ENCODE results near the gene HECW1.
A peak's percentile ranks its signal among the peaks of the same experiment; 100 is the strongest.
"Not testable (repeated sequence)": the region's sequence is repeated elsewhere in the genome, so short reads cannot be mapped to it uniquely, and the experiment has no call there.

HECW1 gene

GRCh38 chr7:43205171-43205795, 92.8 kb downstream of the HECW1 start:
- DNase-seq = no peak
- no peak overlapping the region for H2BK120ac ChIP-seq (ENCODE audit: low read depth, low read length)
- no peak overlapping the region for H3K27ac ChIP-seq (ENCODE audit: low read depth, low read length)
- no peaks in the 10 kb centered on the region for H3K36me3 ChIP-seq (ENCODE audit: control insufficient read depth, insufficient read depth, low read length)
- H2BK15ac ChIP-seq (replicated peaks; ENCODE audit: low read depth) = no peak overlapping the region
- no peak overlapping the region for H2AK5ac ChIP-seq (ENCODE audit: low read length)
- H3K4ac ChIP-seq (ENCODE audit: low read depth, low read length) = peak overlapping the region; percentile 76
- no peak overlapping the region for H4K8ac ChIP-seq (ENCODE audit: low read depth, low read length)
- H3K9ac ChIP-seq (ENCODE audit: low read length) = no peak overlapping the region
- no peak overlapping the region for H3K4me3 ChIP-seq (ENCODE audit: low read length)
- no peak overlapping the region for H2BK5ac ChIP-seq (ENCODE audit: low read length)
- H4K5ac ChIP-seq (ENCODE audit: low read length) = no peak overlapping the region
- no peak overlapping the region for H3K4me2 ChIP-seq (ENCODE audit: low read length)
- no peaks in the 10 kb centered on the region for H3K4me1 ChIP-seq (ENCODE audit: control insufficient read depth, low read depth, low read length)
- no CpG with 5 or more reads among the region's 8 CpGs for WGBS (ENCODE audit: extremely low coverage, insufficient coverage, low lambda C conversion rate)
- no peak overlapping the region for H3K23ac ChIP-seq (ENCODE audit: low read length)
- H3K79me1 ChIP-seq (ENCODE audit: low read length) = no peaks in the 10 kb centered on the region
- H3K27me3 ChIP-seq (ENCODE audit: insufficient read depth, low read length, poor library complexity) = no peaks in the 10 kb centered on the region
- no peak overlapping the region for H3K56ac ChIP-seq (ENCODE audit: low read length)
- no peak overlapping the region for H3K18ac ChIP-seq (ENCODE audit: low read length)
- H3K79me2 ChIP-seq (ENCODE audit: control insufficient read depth, insufficient read depth, low read length) = no peaks in the 10 kb centered on the region

- Histone ChIP-seq H3K23ac (ENCODE audit: low read length) (no peak overlapping the region), H3K27me3 (ENCODE audit: insufficient read depth, low read length, poor library complexity) (no peaks in the 10 kb centered on the region), H2AK5ac (ENCODE audit: low read length) (no peak overlapping the region), H3K4me2 (ENCODE audit: low read length) (no peak overlapping the region), H4K8ac (ENCODE audit: low read depth, low read length) (no peak overlapping the region), H3K4me3 (ENCODE audit: low read length) (no peak overlapping the region), H3K4ac (ENCODE audit: low read depth, low read length) (no peak overlapping the region), H3K27ac (ENCODE audit: low read depth, low read length) (no peak overlapping the region), H3K36me3 (ENCODE audit: control insufficient read depth, insufficient read depth, low read length) (no peaks in the 10 kb centered on the region), H3K79me1 (ENCODE audit: low read length) (no peaks in the 10 kb centered on the region), H3K79me2 (ENCODE audit: control insufficient read depth, insufficient read depth, low read length) (no peaks in the 10 kb centered on the region), H3K4me1 (ENCODE audit: control insufficient read depth, low read depth, low read length) (no peaks in the 10 kb centered on the region), H2BK5ac (ENCODE audit: low read length) (no peak overlapping the region), H4K5ac (ENCODE audit: low read length) (no peak overlapping the region), H3K9ac (ENCODE audit: low read length) (no peak overlapping the region), H2BK15ac (replicated peaks; ENCODE audit: low read depth) (peak overlapping the region; percentile 47), H3K56ac (ENCODE audit: low read length) (no peak overlapping the region), H2BK120ac (ENCODE audit: low read depth, low read length) (no peak overlapping the region), H3K18ac (ENCODE audit: low read length) (peak overlapping the region; percentile 56)
- no peak for DNase-seq
- WGBS (ENCODE audit: extremely low coverage, insufficient coverage, low lambda C conversion rate) = no CpG with 5 or more reads among the region's 2 CpGs
Measured at GRCh38 chr7:43208242-43208641, 95.8 kb downstream of the HECW1 start.

- not testable (repeated sequence) for H3K4ac ChIP-seq (ENCODE audit: low read depth, low read length); H2BK15ac ChIP-seq (replicated peaks; ENCODE audit: low read depth); DNase-seq; H4K8ac ChIP-seq (ENCODE audit: low read depth, low read length); H3K56ac ChIP-seq (ENCODE audit: low read length); H3K27me3 ChIP-seq (ENCODE audit: insufficient read depth, low read length, poor library complexity); H3K36me3 ChIP-seq (ENCODE audit: control insufficient read depth, insufficient read depth, low read length); H3K18ac ChIP-seq (ENCODE audit: low read length); H3K23ac ChIP-seq (ENCODE audit: low read length); H2BK5ac ChIP-seq (ENCODE audit: low read length); H3K79me1 ChIP-seq (ENCODE audit: low read length); H3K4me2 ChIP-seq (ENCODE audit: low read length); H3K4me1 ChIP-seq (ENCODE audit: control insufficient read depth, low read depth, low read length); H3K9ac ChIP-seq (ENCODE audit: low read length); H2BK120ac ChIP-seq (ENCODE audit: low read depth, low read length); H3K79me2 ChIP-seq (ENCODE audit: control insufficient read depth, insufficient read depth, low read length); H3K27ac ChIP-seq (ENCODE audit: low read depth, low read length); H4K5ac ChIP-seq (ENCODE audit: low read length); H2AK5ac ChIP-seq (ENCODE audit: low read length); H3K4me3 ChIP-seq (ENCODE audit: low read length)
- no CpG with 5 or more reads among the region's 11 CpGs for WGBS (ENCODE audit: extremely low coverage, insufficient coverage, low lambda C conversion rate)
Measured at GRCh38 chr7:43210539-43210938, 98.1 kb downstream of the HECW1 start.

- Histone ChIP-seq H2AK5ac (ENCODE audit: low read length) (no peak overlapping the region), H3K27me3 (ENCODE audit: insufficient read depth, low read length, poor library complexity) (no peaks in the 10 kb centered on the region), H3K36me3 (ENCODE audit: control insufficient read depth, insufficient read depth, low read length) (no peaks in the 10 kb centered on the region), H3K4ac (ENCODE audit: low read depth, low read length) (no peak overlapping the region), H3K9ac (ENCODE audit: low read length) (no peak overlapping the region), H3K79me1 (ENCODE audit: low read length) (no peaks in the 10 kb centered on the region), H3K4me3 (ENCODE audit: low read length) (no peak overlapping the region), H3K79me2 (ENCODE audit: control insufficient read depth, insufficient read depth, low read length) (no peaks in the 10 kb centered on the region), H3K4me1 (ENCODE audit: control insufficient read depth, low read depth, low read length) (no peaks in the 10 kb centered on the region), H4K5ac (ENCODE audit: low read length) (no peak overlapping the region), H3K27ac (ENCODE audit: low read depth, low read length) (no peak overlapping the region), H3K4me2 (ENCODE audit: low read length) (no peak overlapping the region), H3K56ac (ENCODE audit: low read length) (no peak overlapping the region), H4K8ac (ENCODE audit: low read depth, low read length) (no peak overlapping the region), H2BK5ac (ENCODE audit: low read length) (no peak overlapping the region), H2BK15ac (replicated peaks; ENCODE audit: low read depth) (no peak overlapping the region), H2BK120ac (ENCODE audit: low read depth, low read length) (no peak overlapping the region), H3K23ac (ENCODE audit: low read length) (no peak overlapping the region), H3K18ac (ENCODE audit: low read length) (no peak overlapping the region)
- DNase-seq = peak; percentile 74
- no CpG with 5 or more reads among the region's 5 CpGs for WGBS (ENCODE audit: extremely low coverage, insufficient coverage, low lambda C conversion rate)
Measured at GRCh38 chr7:43211286-43211685, 98.8 kb downstream of the HECW1 start.

GRCh38 chr7:43211693-43212092, 99.2 kb downstream of the HECW1 start:
- no peaks in the 10 kb centered on the region for H3K27me3 ChIP-seq (ENCODE audit: insufficient read depth, low read length, poor library complexity)
- no peak overlapping the region for H2AK5ac ChIP-seq (ENCODE audit: low read length)
- H3K4me3 ChIP-seq (ENCODE audit: low read length) = no peak overlapping the region
- DNase-seq = peak; percentile 77
- H3K18ac ChIP-seq (ENCODE audit: low read length) = no peak overlapping the region
- H2BK15ac ChIP-seq (replicated peaks; ENCODE audit: low read depth) = no peak overlapping the region
- H2BK120ac ChIP-seq (ENCODE audit: low read depth, low read length) = no peak overlapping the region
- no peaks in the 10 kb centered on the region for H3K36me3 ChIP-seq (ENCODE audit: control insufficient read depth, insufficient read depth, low read length)
- no peak overlapping the region for H4K5ac ChIP-seq (ENCODE audit: low read length)
- no peaks in the 10 kb centered on the region for H3K4me1 ChIP-seq (ENCODE audit: control insufficient read depth, low read depth, low read length)
- no peaks in the 10 kb centered on the region for H3K79me1 ChIP-seq (ENCODE audit: low read length)
- no peak overlapping the region for H2BK5ac ChIP-seq (ENCODE audit: low read length)
- no peak overlapping the region for H4K8ac ChIP-seq (ENCODE audit: low read depth, low read length)
- H3K9ac ChIP-seq (ENCODE audit: low read length) = no peak overlapping the region
- no peak overlapping the region for H3K4ac ChIP-seq (ENCODE audit: low read depth, low read length)
- no peak overlapping the region for H3K56ac ChIP-seq (ENCODE audit: low read length)
- H3K4me2 ChIP-seq (ENCODE audit: low read length) = no peak overlapping the region
- no peak overlapping the region for H3K27ac ChIP-seq (ENCODE audit: low read depth, low read length)
- H3K79me2 ChIP-seq (ENCODE audit: control insufficient read depth, insufficient read depth, low read length) = no peaks in the 10 kb centered on the region
- H3K23ac ChIP-seq (ENCODE audit: low read length) = no peak overlapping the region

GRCh38 chr7:43212921-43213320, 100.5 kb downstream of the HECW1 start:
- WGBS (ENCODE audit: extremely low coverage, insufficient coverage, low lambda C conversion rate) = no CpG with 5 or more reads among the region's 3 CpGs

More at GRCh38 chr7:43212921-43213320, 100.5 kb downstream of the HECW1 start:
- no peak overlapping the region for H2BK120ac ChIP-seq (ENCODE audit: low read depth, low read length)
- H3K36me3 ChIP-seq (ENCODE audit: control insufficient read depth, insufficient read depth, low read length) = no peaks in the 10 kb centered on the region
- no peak overlapping the region for H3K56ac ChIP-seq (ENCODE audit: low read length)
- no peak overlapping the region for H3K23ac ChIP-seq (ENCODE audit: low read length)
- no peak overlapping the region for H3K18ac ChIP-seq (ENCODE audit: low read length)
- no peak overlapping the region for H2BK5ac ChIP-seq (ENCODE audit: low read length)
- H3K4me2 ChIP-seq (ENCODE audit: low read length) = no peak overlapping the region
- H3K27me3 ChIP-seq (ENCODE audit: insufficient read depth, low read length, poor library complexity) = no peaks in the 10 kb centered on the region
- H3K4me3 ChIP-seq (ENCODE audit: low read length) = no peak overlapping the region
- H3K9ac ChIP-seq (ENCODE audit: low read length) = no peak overlapping the region
- no peak overlapping the region for H2AK5ac ChIP-seq (ENCODE audit: low read length)
- no peak overlapping the region for H3K4ac ChIP-seq (ENCODE audit: low read depth, low read length)
- no peak for DNase-seq
- H3K79me1 ChIP-seq (ENCODE audit: low read length) = no peaks in the 10 kb centered on the region
- H3K27ac ChIP-seq (ENCODE audit: low read depth, low read length) = no peak overlapping the region
- H3K4me1 ChIP-seq (ENCODE audit: control insufficient read depth, low read depth, low read length) = no peaks in the 10 kb centered on the region
- H4K5ac ChIP-seq (ENCODE audit: low read length) = no peak overlapping the region
- no peak overlapping the region for H4K8ac ChIP-seq (ENCODE audit: low read depth, low read length)
- H3K79me2 ChIP-seq (ENCODE audit: control insufficient read depth, insufficient read depth, low read length) = no peaks in the 10 kb centered on the region
- no peak overlapping the region for H2BK15ac ChIP-seq (replicated peaks; ENCODE audit: low read depth)

Measured in mesendoderm (in vitro differentiated cells).